Measurements from ENCODE around the gene HAVCR1.

Gene HAVCR1

GRCh38 chr5:157068339-157068738 lies 9.4 kb upstream of the HAVCR1 start:
- Histone ChIP-seq H4K8ac (ENCODE audit: low read depth, low read length) (no peak overlapping the region), H4K91ac (ENCODE audit: low read depth, low read length) (no peak overlapping the region), H4K12ac (ENCODE audit: low read depth, low read length) (no peak overlapping the region), H3K27ac (ENCODE audit: low read depth, low read length) (no peak overlapping the region), H3K4me1 (ENCODE audit: control insufficient read depth in 1 of 2, insufficient read depth in 2 of 2, low read length in 2 of 2) (no peaks in the 10 kb centered on the region), H3K23ac (ENCODE audit: low read length) (no peak overlapping the region), H3K79me2 (ENCODE audit: control insufficient read depth, insufficient read depth, low read length, poor library complexity) (no peaks in the 10 kb centered on the region), H3K9me3 (ENCODE audit: insufficient read depth, low read depth, low read length) (no peaks in the 10 kb centered on the region), H2AK5ac (ENCODE audit: low read length) (no peak overlapping the region), H2BK12ac (ENCODE audit: low read length) (no peak overlapping the region), H3K4ac (ENCODE audit: low read depth, low read length) (no peak overlapping the region), H2BK120ac (ENCODE audit: insufficient read depth, low read length, poor library complexity) (no peak overlapping the region), H2BK5ac (ENCODE audit: low read depth, low read length, poor library complexity) (no peak overlapping the region), H3K79me1 (ENCODE audit: low read length) (no peaks in the 10 kb centered on the region), H3K9ac (ENCODE audit: low read length) (no peak overlapping the region), H3K36me3 (ENCODE audit: control insufficient read depth in 1 of 2, insufficient read depth in 2 of 2, low read length in 2 of 2) (no peaks in the 10 kb centered on the region), H3K4me2 (ENCODE audit: low read length) (no peak overlapping the region), H3K4me3 (ENCODE audit: low read depth, low read length) (no peak overlapping the region), H3K27me3 (ENCODE audit: insufficient read depth, low read length) (no peaks in the 10 kb centered on the region), H2AFZ (ENCODE audit: insufficient read depth, low read length, poor library complexity) (no peak overlapping the region), H3K18ac (ENCODE audit: low read length) (no peak overlapping the region), H3K14ac (ENCODE audit: low read length) (no peak overlapping the region)
- no peak for DNase-seq
- no CpG with 5 or more reads among the region's 5 CpGs for WGBS (ENCODE audit: extremely low coverage, insufficient coverage, insufficient read length)

GRCh38 chr5:157067005-157067404 lies 8.1 kb upstream of the HAVCR1 start:
- H3K23ac ChIP-seq (ENCODE audit: low read length) = no peak overlapping the region
- no peak overlapping the region for H3K4ac ChIP-seq (ENCODE audit: low read depth, low read length)
- H3K4me2 ChIP-seq (ENCODE audit: low read length) = no peak overlapping the region
- DNase-seq = no peak
- H3K4me1 ChIP-seq (ENCODE audit: control insufficient read depth in 1 of 2, insufficient read depth in 2 of 2, low read length in 2 of 2) = no peaks in the 10 kb centered on the region
- H3K79me1 ChIP-seq (ENCODE audit: low read length) = no peaks in the 10 kb centered on the region
- no peaks in the 10 kb centered on the region for H3K27me3 ChIP-seq (ENCODE audit: insufficient read depth, low read length)
- H2AFZ ChIP-seq (ENCODE audit: insufficient read depth, low read length, poor library complexity) = no peak overlapping the region
- no peaks in the 10 kb centered on the region for H3K36me3 ChIP-seq (ENCODE audit: control insufficient read depth in 1 of 2, insufficient read depth in 2 of 2, low read length in 2 of 2)
- H3K14ac ChIP-seq (ENCODE audit: low read length) = no peak overlapping the region
- no peak overlapping the region for H3K4me3 ChIP-seq (ENCODE audit: low read depth, low read length)
- H2BK5ac ChIP-seq (ENCODE audit: low read depth, low read length, poor library complexity) = no peak overlapping the region
- H3K18ac ChIP-seq (ENCODE audit: low read length) = no peak overlapping the region
- no peak overlapping the region for H3K27ac ChIP-seq (ENCODE audit: low read depth, low read length)
- WGBS (ENCODE audit: extremely low coverage, insufficient coverage, insufficient read length) = no CpG with 5 or more reads among the region's 2 CpGs
- H3K9ac ChIP-seq (ENCODE audit: low read length) = no peak overlapping the region
- no peaks in the 10 kb centered on the region for H3K9me3 ChIP-seq (ENCODE audit: insufficient read depth, low read depth, low read length)
- no peak overlapping the region for H2BK120ac ChIP-seq (ENCODE audit: insufficient read depth, low read length, poor library complexity)
- H4K8ac ChIP-seq (ENCODE audit: low read depth, low read length) = no peak overlapping the region
- no peak overlapping the region for H2AK5ac ChIP-seq (ENCODE audit: low read length)
- no peak overlapping the region for H2BK12ac ChIP-seq (ENCODE audit: low read length)
- H3K79me2 ChIP-seq (ENCODE audit: control insufficient read depth, insufficient read depth, low read length, poor library complexity) = no peaks in the 10 kb centered on the region
- H4K91ac ChIP-seq (ENCODE audit: low read depth, low read length) = no peak overlapping the region
- no peak overlapping the region for H4K12ac ChIP-seq (ENCODE audit: low read depth, low read length)

DNA sequence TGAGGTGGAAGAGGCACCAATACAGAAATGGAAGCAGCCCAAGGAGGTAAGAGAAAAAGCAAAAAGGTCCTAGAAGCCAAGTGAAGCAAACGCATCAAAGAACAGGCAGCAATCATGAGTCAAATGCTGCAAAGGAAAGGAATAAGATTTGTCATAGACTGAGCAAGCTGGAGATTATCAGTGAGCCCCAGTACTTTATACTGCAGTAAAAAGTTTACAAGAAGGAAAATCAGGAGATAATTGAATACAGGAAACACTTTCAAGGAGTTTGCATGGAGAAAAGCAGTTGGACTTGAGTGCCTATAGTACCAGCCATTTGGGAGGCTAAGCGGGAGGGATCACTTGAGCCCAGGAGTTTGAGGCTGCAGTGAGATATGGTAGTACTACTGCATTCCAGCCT lies 7.2 kb upstream of the HAVCR1 start:
- Histone ChIP-seq H2AFZ (ENCODE audit: insufficient read depth, low read length, poor library complexity) (no peak overlapping the region), H2AK5ac (ENCODE audit: low read length) (no peak overlapping the region), H3K27ac (ENCODE audit: low read depth, low read length) (no peak overlapping the region), H3K14ac (ENCODE audit: low read length) (no peak overlapping the region), H3K23ac (ENCODE audit: low read length) (no peak overlapping the region), H2BK5ac (ENCODE audit: low read depth, low read length, poor library complexity) (no peak overlapping the region), H2BK120ac (ENCODE audit: insufficient read depth, low read length, poor library complexity) (no peak overlapping the region), H4K91ac (ENCODE audit: low read depth, low read length) (no peak overlapping the region), H3K79me1 (ENCODE audit: low read length) (no peaks in the 10 kb centered on the region), H3K4me1 (ENCODE audit: control insufficient read depth in 1 of 2, insufficient read depth in 2 of 2, low read length in 2 of 2) (no peaks in the 10 kb centered on the region), H4K12ac (ENCODE audit: low read depth, low read length) (no peak overlapping the region), H3K4me2 (ENCODE audit: low read length) (no peak overlapping the region), H3K4me3 (ENCODE audit: low read depth, low read length) (no peak overlapping the region), H2BK12ac (ENCODE audit: low read length) (no peak overlapping the region), H4K8ac (ENCODE audit: low read depth, low read length) (no peak overlapping the region), H3K18ac (ENCODE audit: low read length) (no peak overlapping the region), H3K4ac (ENCODE audit: low read depth, low read length) (no peak overlapping the region), H3K27me3 (ENCODE audit: insufficient read depth, low read length) (no peaks in the 10 kb centered on the region), H3K79me2 (ENCODE audit: control insufficient read depth, insufficient read depth, low read length, poor library complexity) (no peaks in the 10 kb centered on the region), H3K36me3 (ENCODE audit: control insufficient read depth in 1 of 2, insufficient read depth in 2 of 2, low read length in 2 of 2) (no peaks in the 10 kb centered on the region), H3K9me3 (ENCODE audit: insufficient read depth, low read depth, low read length) (no peaks in the 10 kb centered on the region), H3K9ac (ENCODE audit: low read length) (no peak overlapping the region)
- DNase-seq = no peak
- WGBS (ENCODE audit: extremely low coverage, insufficient coverage, insufficient read length) = no CpG with 5 or more reads among the region's 2 CpGs

DNA sequence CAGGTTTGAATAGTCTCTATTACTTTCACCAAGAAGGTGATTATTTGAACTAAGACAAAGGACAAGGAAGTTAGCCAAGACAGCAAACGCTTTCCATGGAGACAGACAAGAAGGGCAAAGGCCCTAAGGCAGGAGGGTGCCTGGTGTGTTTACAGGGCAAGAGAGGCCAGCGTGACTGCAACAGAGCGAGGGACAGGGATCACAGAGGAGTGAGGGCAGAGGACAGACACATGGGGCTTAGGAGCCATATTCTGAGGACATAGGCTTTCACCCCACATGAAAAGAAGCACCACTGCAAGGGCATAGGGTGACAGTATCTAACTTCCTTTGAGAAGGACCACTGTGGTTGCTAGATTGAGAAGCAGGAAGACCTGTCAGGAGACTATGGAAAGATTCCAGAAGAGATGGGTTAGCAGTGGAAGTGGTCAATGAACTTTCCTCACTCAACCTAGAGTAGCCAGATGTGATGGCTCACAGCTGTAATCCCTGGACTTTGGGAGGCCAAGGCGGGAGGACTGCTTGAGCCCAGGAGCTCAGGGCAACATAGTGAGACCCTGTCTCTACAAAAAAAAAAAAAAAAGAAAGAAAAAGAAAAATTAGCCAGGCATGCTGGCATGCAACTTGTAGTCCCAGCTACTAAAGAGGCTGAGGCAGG lies 5.0 kb upstream of the HAVCR1 start:
- Histone ChIP-seq H4K12ac (ENCODE audit: low read depth, low read length) (no peak overlapping the region), H3K79me1 (ENCODE audit: low read length) (no peaks in the 10 kb centered on the region), H3K4ac (ENCODE audit: low read depth, low read length) (no peak overlapping the region), H2AFZ (ENCODE audit: insufficient read depth, low read length, poor library complexity) (no peak overlapping the region), H4K91ac (ENCODE audit: low read depth, low read length) (no peak overlapping the region), H3K36me3 (ENCODE audit: control insufficient read depth in 1 of 2, insufficient read depth in 2 of 2, low read length in 2 of 2) (no peaks in the 10 kb centered on the region), H3K4me2 (ENCODE audit: low read length) (no peak overlapping the region), H2BK5ac (ENCODE audit: low read depth, low read length, poor library complexity) (no peak overlapping the region), H2BK12ac (ENCODE audit: low read length) (no peak overlapping the region), H3K9ac (ENCODE audit: low read length) (no peak overlapping the region), H3K4me3 (ENCODE audit: low read depth, low read length) (no peak overlapping the region), H3K14ac (ENCODE audit: low read length) (no peak overlapping the region), H3K79me2 (ENCODE audit: control insufficient read depth, insufficient read depth, low read length, poor library complexity) (no peaks in the 10 kb centered on the region), H3K27ac (ENCODE audit: low read depth, low read length) (no peak overlapping the region), H3K18ac (ENCODE audit: low read length) (no peak overlapping the region), H3K27me3 (ENCODE audit: insufficient read depth, low read length) (no peaks in the 10 kb centered on the region), H3K4me1 (ENCODE audit: control insufficient read depth in 1 of 2, insufficient read depth in 2 of 2, low read length in 2 of 2) (no peaks in the 10 kb centered on the region), H3K9me3 (ENCODE audit: insufficient read depth, low read depth, low read length) (no peaks in the 10 kb centered on the region), H3K23ac (ENCODE audit: low read length) (no peak overlapping the region), H2BK120ac (ENCODE audit: insufficient read depth, low read length, poor library complexity) (no peak overlapping the region), H4K8ac (ENCODE audit: low read depth, low read length) (no peak overlapping the region), H2AK5ac (ENCODE audit: low read length) (no peak overlapping the region)
- DNase-seq = no peak
- WGBS (ENCODE audit: extremely low coverage, insufficient coverage, insufficient read length) = no CpG with 5 or more reads among the region's 4 CpGs
